GM18502 (cell line): ENCODE data around the gene VPS26C.

ENCODE experiments used
- ATAC-seq: cut with Tn5 transposase; IDR thresholded peaks from one replicate; pipeline ENCODE4 v1.9.1; 2021; ENCODE audit warnings: mild to moderate bottlenecking; ENCODE audit not compliant: unreplicated experiment, poor library complexity

VPS26C gene

GRCh38 chr21:37266515-37267221, 466 bp downstream of the VPS26C start:
- peak; percentile 16 for ATAC-seq

GRCh38 chr21:37264808-37265207, 2.3 kb downstream of the VPS26C start:
- ATAC-seq: no peak

DNA sequence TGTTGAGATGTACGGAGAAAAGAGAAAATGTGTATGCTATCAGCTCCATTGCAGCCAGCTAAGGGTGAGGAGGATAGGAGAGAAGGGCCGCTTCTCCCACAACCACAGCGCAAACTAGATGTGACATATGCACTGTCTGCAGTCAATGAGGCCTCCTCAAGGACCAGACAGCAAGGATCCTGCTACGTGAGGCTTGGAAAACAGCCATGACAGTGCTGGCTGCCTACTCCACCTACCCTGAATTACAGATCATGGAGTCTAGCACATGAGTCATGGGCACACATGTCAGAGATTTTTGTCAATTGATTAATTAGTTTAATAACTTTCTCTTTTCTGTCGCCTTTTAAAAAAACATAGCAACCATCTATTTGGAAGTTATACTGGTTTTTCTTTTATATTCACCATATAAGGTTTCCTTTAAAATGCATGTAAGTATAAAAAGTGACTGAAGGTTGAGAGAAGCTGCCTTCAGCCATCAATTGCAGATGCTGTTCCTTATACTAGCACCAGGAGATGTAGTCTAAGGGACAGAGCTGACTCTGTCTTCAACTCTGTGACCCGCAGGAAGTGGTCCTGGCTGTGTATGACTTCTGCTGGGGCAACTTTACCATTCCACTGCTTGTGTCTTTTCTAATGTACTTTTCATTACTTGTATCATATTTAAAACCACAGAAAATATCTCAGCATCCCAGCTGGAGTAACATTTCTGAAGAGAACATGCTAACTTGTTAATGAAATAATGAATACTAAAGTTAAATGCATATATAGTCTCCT, 3.1 kb downstream of the VPS26C start:
- ATAC-seq: no peak

GRCh38 chr21:37259426-37259825, 7.7 kb downstream of the VPS26C start:
- no peak for ATAC-seq

GRCh38 chr21:37257967-37258877, 8.9 kb downstream of the VPS26C start:
- peak; percentile 71 for ATAC-seq

GRCh38 chr21:37257511-37257966, 9.6 kb downstream of the VPS26C start:
- peak; percentile 38 for ATAC-seq

- ATAC-seq: no peak
Observed at GRCh38 chr21:37253991-37254390, 13.1 kb downstream of the VPS26C start.

DNA sequence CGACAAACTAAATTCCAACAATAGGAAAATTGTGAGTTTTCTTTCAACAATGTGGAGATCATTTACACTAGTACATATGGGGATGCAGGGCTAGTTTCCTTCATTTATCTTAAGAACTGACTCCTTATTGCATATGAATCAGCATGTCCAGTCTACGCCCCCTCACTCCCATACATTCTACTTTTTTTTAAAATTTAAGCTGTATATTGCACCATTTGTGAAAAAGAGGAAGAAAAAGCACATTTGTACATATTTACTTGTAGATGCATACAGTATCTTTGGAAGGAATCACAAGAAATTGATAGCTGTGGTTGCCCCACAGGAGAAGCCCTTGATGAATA, 15.9 kb downstream of the VPS26C start:
- no peak for ATAC-seq

GRCh38 chr21:37249112-37249904, 17.8 kb downstream of the VPS26C start:
- no peak for ATAC-seq

DNA sequence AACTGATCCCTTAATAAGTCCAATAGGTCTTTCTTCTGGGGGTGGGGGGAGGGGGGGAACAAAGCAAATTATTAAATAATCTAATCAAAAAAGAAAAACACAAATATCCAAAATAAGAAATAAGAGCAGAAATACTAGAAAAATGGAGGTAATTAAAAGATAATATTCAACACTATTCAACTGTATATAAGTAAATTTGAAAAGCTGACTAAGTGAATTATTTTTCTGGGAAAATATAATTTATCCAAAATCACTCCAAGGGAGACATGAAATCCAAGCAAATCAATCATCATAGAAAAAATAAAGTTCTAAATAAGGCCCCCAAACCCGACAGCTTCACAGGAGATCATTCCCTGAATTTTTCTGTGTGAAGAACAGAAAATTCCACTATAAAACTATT, 18.8 kb downstream of the VPS26C start:
- ATAC-seq: no peak

DNA sequence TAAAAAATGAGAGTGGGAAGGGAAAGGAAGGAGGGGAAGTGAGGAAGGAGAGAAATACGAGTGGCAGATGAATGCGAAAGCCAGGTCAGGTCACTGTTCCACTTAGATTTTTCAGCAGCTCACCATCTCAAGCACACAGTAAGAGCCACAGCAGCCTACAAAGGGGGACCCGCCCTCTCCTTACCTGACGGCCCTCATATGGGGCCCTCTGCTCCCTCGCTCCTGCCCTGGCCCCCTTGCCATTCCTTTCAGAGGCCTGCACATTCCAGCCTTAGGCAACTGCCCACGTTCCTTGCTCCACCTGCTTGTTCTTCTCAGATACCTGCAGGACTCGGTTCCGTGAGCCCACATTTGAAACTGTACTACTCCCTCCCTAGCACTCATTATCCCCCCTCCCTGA, 22.0 kb downstream of the VPS26C start:
- no peak for ATAC-seq

DNA sequence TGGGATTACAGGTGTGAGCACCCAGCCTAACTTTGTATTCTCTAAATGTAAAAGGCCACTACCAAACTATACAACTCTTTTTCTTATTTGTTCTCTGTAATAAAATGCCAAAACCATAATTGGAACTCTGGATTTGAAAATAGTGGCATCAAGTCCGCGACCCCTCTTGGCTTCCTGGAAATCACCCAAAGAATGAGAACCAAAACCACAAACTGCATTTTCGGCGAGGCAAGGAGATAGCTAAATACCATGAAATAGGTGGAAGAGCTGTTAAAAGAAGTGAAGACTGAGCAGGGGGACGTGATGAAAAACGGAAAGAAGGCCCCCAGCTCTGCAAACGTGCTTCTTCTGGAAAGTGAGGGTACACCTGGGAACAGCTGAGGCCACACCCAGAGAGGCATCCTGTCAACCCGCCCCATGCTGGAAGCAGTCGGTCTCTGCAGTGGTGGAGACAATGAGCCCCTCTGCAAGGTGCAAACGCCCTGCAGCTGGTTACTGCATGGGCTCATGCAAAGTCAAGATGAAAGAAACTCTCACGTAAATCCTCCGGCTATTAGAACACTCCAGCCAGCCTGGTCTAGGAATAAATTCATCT, 22.5 kb downstream of the VPS26C start:
- no peak for ATAC-seq

DNA sequence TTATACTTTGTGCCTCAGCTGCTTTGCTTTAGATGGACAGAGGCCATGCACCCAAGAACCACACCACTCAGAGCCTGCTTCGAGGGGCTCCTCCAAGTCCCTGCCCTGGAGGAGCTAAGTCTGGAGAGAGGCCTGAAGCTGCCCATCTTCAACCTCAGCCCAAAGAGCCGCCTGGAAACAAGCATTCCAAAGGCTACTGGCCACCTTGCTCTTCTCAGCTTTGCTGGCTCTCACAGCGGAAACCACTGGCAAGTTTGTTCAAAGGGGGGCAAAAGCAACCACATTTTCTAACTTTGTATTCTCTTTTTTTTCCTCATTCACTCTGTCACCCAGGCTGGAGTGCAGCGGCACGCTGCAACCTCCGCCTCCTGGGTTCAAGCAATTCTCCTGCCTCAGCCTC, 23.2 kb downstream of the VPS26C start:
- ATAC-seq: no peak

GRCh38 chr21:37241426-37241825, 25.7 kb downstream of the VPS26C start:
- ATAC-seq: no peak

DNA sequence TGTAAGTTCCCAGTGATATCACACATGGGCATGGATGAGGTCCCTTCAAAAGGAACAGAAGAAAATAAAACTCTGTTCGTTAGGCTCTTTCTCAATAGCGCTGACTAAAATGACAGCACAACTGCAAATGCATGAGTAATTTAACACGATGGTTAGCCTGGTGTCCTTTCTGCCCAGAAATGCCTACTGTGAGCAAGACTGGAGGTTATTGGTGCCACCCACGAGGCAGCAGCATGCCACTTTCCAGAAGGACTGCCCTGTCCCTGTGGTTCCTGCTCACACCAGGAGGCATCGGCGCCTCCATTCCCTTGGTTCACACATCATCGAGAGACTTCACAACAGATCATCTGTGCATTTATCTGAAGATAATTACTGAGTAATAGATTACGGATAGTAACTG, 26.2 kb downstream of the VPS26C start:
- ATAC-seq: no peak

DNA sequence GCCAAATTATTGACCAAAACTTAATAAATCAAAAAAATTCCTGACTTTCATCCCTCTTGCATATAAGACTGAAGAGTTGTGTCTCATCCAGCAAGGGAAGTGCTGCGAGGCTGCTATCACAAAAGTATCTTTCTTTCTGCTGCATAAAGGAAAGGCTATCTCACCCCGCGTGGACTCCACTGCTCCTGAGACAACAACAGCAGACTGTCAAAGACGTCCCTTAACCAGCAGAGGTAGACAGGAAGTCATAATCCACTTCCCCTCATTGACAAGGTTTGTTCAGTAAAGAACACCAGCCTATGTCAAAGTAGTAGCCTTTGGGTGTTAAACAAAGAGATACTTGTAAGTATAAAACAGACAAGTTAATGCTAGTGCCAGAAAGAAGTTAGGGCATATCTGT, 29.4 kb downstream of the VPS26C start:
- ATAC-seq: no peak

GRCh38 chr21:37237346-37237745, 29.8 kb downstream of the VPS26C start:
- ATAC-seq: no peak

- ATAC-seq: no peak
Observed at GRCh38 chr21:37233551-37234146, 33.5 kb downstream of the VPS26C start.

GRCh38 chr21:37232274-37233018, 34.7 kb downstream of the VPS26C start:
- no peak for ATAC-seq
